GM23248 (cell line): Measurements from ENCODE around the gene PXDN.

Experiments used
- EZH2 ChIP-seq: fragments of 200-600 bp; sonication (generic); IDR thresholded peaks from 2 replicates; pipeline ENCODE4 v1.6.1; 2018; ENCODE audit warnings: antibody characterized with exemption, mild to moderate bottlenecking; ENCODE audit not compliant: insufficient read depth, poor library complexity, severe bottlenecking
- EZH2phosphoT487 ChIP-seq: fragments of 200-600 bp; sonication (generic); IDR thresholded peaks from 2 replicates; pipeline ENCODE4 v1.6.1; 2018; ENCODE audit warnings: antibody characterized with exemption, moderate library complexity, mild to moderate bottlenecking, low read depth; ENCODE audit not compliant: insufficient read depth

DNA sequence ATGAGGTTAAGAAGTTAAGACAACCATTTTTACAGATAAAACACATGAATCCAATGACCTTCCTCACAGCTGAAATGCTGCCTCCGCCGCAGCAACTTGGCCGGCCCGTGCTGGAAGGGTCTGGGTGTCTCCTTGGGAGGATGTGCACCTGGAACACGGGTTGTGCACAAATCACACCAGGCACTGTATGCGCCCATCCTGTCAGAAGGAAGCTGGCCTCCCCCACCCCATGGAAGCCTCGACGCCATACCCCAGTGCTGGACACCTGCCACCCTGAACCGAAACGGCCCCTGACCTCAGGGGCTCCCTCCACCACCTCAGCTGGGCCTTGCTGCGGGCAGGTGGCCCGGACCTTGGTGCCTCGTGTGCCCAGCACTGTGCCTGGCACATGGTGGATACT is 111.8 kb downstream of the PXDN start:
- TF ChIP-seq EZH2 (no peak), EZH2phosphoT487 (no peak)
